Measurements from ENCODE around the gene TRIM24.
"Not testable (repeated sequence)": the region's sequence is repeated elsewhere in the genome, so short reads cannot be mapped to it uniquely, and the experiment has no call there.

The TRIM24 gene

DNA sequence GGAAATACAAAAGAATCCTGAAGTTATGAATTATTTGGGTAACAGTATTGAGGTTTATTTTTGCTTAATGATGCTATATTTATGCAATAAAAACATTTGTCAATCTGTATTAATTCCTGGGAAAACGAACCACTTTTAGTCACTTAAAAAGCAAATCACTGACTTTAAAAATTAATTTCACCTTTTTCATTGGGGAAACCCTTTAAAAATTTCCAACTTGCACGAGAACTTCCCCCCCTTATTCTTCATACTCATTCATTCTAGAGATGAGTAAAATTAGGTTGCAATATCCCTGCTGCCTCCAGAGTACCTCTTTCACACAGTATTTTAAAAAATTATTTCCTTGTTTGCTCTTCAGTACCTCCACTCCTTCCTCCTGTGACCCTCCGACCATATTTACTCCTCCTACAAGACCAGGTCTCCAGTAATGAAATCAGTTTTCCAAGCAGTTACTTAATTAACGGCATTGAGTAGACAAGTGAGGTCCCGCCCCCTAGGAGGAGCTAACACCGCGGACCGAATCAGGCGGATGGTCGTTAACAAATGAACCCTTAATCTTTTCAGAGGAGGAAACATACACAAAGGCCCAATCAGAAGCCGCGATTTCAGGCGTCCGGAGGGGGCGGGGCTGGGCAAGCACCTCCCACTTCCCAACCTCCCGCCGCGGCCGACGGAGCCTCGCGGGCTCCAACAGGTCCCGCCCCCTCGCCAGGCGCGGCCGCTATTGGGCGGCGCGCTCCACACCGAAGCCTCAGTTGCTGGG is 465 bp upstream of the TRIM24 start:
- DNase-seq (ENCODE audit: insufficient read length, low spot score) (peak; percentile 84), FAIRE-seq (peak; percentile 33)

DNA sequence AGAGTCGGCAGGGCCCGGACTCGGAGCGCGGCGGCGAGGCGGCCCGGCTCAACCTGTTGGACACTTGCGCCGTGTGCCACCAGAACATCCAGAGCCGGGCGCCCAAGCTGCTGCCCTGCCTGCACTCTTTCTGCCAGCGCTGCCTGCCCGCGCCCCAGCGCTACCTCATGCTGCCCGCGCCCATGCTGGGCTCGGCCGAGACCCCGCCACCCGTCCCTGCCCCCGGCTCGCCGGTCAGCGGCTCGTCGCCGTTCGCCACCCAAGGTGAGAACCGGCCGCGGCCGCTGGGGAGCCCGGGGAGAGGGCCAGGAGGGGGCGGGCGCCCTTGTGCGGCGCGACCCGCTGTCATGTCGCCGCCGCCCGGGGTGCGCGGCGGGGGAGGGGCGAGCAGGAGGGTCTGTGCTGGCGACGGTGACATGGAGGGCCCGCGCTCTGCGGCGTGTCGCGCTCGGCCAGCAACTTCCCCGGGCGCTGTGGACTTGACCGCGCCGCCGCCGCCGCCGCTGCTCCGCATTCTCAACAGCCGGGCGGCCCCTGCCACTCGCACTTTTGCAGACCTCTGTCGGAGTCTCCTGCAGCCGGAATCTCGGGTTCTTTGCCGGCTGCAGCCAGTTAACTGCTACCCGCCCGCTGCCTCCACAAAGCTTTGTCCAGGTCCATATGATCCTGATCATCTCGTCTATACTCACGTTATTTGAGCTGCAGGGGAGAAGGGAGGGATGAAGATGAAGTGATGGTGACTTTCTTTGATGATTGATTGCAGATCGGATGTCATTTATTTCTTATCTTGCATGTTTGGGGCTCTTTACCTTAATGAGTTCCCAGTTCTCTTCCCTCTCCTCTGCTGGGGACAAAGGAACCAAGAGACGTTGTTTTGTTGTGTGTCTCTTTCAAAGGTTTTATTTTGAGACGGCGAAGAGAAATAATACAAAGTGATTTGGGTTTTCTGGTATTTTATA is 869 bp downstream of the TRIM24 start:
- peak; percentile 21 for DNase-seq (ENCODE audit: insufficient read length, low spot score)
- no peak for FAIRE-seq

DNA sequence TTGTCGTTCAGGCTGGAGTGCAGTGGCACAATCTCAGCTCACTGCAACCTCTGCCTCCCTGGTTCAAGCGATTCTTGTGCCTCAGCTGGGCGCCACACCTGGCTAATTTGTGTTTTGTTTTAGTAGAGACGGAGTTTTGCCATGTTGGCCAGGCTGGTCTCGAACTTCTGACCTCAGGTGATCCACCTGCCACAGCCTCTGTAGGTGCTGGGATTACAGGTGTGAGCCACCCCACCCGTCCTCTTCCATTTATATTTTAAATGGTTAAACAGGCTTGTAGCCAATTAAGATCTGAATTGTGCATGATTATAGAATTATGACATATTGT is 3.2 kb downstream of the TRIM24 start:
- not testable (repeated sequence) for FAIRE-seq; DNase-seq (ENCODE audit: insufficient read length, low spot score)

DNA sequence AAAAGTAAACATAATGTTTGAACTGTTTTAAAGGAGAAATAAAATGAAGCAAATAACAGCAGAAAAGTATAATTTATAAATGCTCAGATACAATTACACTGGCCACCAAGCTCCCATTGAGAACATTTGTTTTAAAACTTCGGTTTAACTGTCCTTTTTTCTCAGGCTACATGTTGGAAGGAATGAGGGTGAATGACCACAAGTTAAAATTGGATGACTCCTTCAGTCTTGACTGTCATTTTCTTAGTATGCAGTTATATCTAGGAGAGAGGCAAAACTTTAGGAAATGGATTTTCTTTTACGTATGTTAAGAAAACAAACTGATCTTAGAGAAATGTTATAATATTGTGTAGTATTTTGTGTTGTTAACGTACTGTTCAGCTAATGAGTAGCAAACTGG is 5.0 kb downstream of the TRIM24 start:
- DNase-seq (ENCODE audit: insufficient read length, low spot score) (no peak), FAIRE-seq (no peak)

DNA sequence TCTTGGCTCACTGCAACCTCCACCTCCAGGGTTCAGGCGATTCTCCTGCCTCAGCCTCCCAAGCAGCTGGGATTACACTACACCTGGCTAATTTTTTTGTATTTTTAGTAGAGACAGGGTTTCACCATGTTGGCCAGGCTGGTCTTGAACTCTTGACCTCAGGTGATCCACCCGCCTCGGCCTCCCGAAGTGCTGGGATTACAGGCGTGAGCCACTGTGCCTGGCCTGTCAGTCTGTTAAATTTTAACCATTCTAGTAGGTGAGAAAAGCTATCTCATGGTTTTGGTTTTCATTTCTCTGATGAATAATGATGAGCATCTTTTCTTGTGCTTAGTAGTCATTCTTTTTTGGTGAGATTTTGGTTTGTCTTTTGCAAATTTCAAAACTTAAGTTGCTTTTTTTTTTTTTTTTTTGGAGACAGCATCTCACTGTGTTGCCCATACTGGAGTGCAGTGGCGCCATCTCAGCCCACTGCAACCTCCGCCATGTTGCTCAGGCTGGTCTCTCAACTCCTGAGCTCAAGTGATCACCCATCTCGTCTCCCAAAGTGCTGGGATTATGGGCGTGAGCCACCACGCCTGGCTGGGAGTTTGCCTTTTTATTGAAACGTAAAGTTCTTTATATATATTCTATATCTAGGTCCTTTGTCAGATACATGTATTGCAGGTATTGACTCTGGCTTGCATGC is 6.2 kb downstream of the TRIM24 start:
- not testable (repeated sequence) for FAIRE-seq

DNA sequence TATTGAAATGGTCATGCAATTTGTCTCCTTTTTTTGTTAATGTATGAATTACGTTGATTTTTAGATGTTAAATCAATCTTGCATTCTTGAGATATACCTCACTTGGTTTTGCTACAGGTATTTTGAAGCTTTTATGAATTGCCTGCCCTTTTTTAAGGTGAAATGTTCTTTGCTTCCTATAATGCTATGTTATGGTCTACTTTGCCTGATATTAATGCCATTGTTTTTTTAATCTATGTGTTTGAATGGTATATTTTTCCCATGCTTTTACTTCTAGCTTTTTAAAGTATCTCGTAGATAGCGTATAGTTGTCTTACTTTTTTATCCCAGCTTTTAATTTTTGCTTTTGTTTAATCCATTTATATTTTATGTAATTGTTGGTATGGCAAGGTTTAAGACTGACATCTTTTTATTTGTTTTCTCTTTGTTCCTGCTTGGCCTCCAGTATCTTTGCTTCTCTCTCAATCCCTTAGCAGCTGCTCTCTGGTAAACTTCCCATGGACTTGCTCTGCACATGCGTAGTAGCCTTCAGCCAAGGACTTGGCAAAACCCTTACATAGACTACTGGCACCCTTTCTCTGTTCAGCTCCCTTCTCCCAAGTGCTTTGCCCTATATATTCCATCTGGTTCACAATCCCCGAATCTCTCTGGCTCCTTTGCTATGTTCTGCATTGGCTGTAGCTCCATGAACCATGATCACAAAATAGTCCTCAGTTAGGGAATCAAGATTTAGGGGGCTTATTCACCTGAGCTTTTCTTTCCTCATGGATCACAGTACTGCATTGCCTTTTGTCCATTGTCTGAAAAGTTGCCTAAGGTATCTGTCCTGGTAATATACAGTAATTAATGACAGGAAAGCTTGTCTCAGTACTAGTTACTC is 8.4 kb downstream of the TRIM24 start:
- FAIRE-seq (no peak), DNase-seq (ENCODE audit: insufficient read length, low spot score) (no peak)

More for the DNA sequence above, 6.2 kb downstream of the TRIM24 start:
- DNase-seq (ENCODE audit: insufficient read length, low spot score) = not testable (repeated sequence)

DNA sequence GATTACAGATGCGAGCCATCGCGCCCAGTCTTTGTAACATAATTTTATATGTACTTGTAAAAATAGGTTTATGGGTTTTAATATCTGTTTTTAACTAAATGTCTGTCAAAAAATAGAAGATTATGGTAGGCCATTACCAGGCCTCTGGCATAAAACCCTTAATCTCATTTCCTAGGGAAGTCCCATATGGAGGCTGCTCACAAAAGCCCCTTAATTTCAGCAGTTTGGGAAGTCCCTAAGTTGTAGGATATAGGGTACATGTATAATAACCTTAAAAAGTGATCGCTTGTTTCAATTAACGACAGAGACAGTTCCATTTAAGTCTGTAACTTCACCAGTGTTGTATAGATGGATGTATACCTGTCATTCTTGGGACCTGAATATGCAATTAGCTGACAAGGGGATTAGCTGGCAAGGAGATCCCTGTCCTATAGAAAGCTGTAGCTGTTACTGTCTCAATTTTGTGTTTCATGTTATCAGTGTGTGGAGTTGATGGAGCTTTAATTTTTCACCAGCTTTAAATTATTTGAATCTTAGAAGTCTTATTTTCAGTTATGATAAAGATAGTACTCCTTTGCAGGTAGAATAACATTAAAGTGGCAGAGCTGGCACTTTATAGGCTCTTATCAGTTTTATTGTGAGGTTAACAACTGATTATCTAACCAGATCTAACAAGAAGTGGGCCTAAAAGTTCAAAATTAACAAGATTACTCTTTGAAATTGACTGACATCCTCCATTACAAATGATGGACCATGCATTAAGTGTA is 10.5 kb downstream of the TRIM24 start:
- FAIRE-seq (no peak), DNase-seq (ENCODE audit: insufficient read length, low spot score) (no peak)

DNA sequence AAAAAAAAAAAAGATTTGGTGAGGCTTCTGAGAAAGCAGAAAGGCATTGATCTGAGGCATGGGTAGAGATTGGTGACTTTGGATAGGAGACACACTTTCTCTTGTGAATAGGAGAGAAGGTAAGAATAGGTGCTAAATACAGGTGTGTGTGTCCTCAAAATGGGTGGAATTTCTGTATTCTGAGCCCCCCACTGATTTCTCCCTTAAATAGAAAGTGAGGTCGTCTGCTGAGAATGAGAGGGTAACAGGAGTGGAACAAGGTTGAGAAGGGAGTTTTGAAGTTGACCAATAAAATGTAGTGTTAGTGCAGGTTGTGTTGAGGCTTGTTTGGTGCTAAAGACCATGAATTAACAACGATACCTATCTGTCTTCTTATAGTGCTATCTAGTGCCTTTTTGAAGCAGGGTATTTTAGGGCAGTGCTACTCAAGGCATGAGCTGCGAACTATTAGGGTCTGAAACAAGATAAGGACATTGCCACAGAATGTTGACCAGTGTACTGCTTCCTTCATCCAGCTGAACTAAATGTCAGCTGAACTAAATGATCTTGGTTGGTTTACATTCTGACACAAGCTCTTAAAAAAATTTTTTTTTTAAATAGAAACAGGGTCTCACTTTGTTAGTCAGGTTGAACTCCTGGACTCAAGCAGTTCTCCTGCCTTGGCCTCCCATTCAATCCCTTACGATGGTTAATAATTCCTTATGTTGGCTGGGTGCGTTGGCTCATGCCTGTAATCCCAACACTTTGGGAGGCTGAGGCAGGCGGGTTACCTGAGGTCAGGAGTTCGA is 12.4 kb downstream of the TRIM24 start:
- DNase-seq (ENCODE audit: insufficient read length, low spot score) (no peak), FAIRE-seq (no peak)

DNA sequence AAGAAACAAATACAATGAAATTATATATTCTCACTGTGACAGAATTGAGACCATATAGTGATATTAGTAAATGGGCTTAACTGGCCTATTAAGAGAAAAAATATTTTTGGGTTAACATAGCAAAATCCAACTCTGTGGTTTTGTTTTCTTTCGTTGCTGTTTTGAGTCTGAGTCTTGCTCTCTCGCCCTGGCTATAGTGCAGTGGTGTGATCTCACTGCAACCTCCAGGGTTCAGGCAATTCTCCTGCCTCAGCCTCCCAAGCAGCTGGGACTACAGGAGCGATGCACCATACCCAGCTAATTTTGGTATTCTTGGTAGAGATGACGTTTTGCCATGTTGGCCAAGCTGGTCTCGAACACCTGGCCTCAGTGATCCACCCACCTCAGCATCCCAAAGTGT is 15.3 kb downstream of the TRIM24 start:
- no peak for FAIRE-seq
- no peak for DNase-seq (ENCODE audit: insufficient read length, low spot score)

DNA sequence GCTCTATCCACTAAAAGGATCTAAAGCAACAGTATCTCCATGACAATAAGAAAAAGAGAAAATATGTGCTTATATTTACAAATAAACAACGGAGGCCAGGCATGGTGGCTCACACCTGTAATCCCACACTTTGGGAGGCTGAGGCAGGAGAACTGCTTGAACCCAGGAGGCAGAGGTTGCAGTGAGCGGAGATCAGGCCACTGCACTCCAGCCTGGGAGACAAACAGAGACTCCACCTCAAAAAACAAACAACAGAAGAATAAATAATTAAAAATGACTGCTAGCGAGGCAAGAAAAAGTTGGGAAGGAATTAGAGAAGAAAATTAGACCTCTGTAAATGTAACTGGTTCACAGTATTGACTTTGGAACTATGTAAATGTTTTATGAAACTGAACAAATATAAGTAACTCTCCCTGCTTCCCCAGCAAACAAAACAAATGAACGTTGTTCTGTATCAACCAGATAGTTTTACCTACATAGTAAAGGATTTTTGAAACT is 17.1 kb downstream of the TRIM24 start:
- FAIRE-seq (no peak), DNase-seq (ENCODE audit: insufficient read length, low spot score) (no peak)

DNA sequence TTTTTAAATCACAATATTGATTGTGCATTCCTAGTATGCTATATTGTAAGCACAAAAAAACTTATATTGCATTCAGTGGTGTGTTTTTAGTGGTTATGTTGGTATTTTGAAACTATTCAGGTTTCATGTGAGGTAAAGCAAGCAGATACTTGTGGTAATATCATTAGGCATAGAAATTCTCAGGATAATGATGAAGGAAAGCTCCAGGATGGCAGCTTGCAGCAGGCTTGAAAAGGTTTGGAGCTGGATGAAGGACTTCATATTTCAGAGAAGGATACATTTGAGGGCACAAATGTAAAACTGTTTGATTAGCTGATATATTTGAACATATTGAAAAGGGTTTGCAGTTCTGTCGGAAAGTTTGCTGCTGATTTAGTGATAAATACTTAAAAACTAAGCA is 17.5 kb downstream of the TRIM24 start:
- DNase-seq (ENCODE audit: insufficient read length, low spot score) = no peak
- FAIRE-seq = no peak

DNA sequence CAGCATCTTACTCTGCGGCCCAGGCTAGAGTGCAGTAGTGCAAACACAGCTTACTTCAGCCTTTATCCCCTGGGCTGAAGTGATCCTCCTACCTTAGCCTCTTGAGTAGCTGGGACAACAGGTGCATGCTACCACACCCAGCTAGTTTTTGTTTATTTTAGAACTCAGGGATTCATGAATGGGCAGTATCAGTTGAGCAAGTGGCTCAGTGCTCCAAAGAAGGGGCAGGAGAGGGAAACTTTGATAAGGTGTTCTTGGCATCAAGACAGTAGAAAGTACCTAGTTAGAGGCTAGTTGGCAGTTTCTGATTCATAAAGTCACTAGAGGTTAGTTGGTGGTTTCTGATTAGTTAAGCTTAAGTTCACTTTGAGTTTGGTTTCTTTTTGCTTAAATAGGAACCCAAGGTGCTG is 18.4 kb downstream of the TRIM24 start:
- FAIRE-seq (no peak), DNase-seq (ENCODE audit: insufficient read length, low spot score) (no peak)

DNA sequence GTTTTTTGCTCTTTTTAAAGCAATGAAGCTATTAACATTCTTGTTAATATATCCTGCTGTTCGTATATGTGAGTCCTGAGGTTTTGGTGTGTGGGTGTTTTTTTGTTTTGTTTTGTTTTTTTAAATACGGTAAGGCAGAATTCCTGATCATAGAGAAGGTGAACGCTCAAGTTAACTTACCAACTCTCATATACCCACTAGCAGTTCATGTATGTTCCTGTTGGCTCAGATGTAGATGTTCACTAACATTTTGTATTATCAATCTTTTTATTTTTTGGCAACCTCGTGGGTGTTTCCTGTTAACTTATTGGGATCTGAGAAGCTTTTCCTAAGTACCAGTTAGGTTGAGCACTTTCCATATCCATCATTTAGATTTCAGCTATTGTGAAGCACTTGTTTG is 20.5 kb downstream of the TRIM24 start:
- DNase-seq (ENCODE audit: insufficient read length, low spot score) = no peak
- no peak for FAIRE-seq

DNA sequence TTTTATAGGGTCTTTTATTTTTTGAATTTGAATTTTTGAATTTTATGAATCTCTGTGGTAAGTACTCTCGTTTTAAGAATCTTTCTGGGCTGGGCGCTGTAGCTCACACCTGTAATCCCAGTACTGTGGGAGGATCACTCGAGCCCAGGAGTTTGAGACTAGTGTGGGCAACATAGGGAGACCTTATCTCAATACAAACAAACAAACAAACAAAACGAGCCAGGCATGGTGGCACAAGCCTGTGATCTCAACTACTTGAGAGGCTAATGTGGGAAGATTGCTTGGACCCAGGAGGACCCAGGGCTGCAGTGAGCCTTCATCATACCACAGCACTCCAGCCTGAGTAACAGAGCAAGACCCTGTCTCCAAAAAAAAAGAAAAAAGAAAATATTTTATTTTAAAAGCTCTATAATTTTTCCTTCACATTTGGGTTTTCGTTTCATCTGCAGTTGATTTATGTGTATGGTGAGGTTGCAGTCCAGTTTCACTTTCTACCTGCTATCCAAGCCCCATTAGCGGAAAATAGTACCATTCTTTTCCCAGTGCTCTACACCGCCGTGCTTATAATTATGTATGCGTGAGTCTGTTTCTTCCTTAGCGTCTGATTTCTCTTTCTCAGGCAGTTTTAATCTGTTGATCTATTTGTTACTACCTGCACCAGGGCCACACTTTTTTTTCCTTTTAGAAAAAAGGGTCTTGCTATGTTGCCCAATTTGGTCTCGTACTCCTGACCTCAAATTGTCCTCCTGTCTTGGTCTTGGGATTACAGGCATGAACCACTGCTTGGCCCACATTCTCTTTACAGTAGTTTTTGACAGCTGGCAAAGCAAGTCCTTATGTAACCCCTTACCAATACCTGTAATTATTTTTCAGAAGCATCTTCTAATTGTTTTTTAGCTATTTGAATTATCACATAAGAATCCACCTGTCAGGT is 21.7 kb downstream of the TRIM24 start:
- DNase-seq (ENCODE audit: insufficient read length, low spot score) = no peak
- no peak for FAIRE-seq

DNA sequence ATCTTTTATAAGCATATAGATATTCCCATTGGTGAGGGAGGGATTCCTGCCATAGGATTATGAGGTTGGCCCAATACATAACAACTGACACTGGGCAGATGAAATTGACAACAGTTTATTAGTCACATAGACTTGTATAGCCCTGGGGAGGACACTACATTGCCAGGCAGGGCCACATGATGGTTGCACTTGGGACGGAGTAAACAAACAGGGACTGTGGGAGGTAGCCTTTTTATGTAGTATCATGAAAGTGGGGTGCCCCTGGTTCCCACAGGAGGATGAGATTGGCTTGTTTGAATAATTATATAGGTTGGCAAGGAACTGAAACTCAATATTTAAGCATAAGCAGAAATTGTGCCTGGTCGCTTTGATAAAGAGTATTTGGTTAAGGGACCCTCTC is 23.5 kb downstream of the TRIM24 start:
- DNase-seq (ENCODE audit: insufficient read length, low spot score) (no peak), FAIRE-seq (no peak)

DNA sequence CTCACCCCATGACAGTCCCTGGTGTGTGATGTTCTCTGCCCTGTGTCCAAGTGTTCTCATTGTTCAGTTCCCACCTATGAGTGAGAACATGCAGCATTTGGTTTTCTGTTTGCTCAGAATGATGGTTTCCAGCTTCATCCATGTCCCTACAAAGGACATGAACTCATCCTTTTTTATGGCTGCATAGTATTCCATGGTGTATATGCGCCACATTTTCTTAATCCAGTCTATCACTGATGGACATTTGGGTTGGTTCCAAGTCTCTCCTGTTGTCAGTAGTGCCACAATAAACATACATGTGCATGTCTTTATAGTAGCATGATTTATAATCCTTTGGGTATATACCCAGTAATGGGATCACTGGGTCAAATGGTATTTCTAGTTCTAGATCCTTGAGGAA is 25.4 kb downstream of the TRIM24 start:
- FAIRE-seq; DNase-seq (ENCODE audit: insufficient read length, low spot score): not testable (repeated sequence)

DNA sequence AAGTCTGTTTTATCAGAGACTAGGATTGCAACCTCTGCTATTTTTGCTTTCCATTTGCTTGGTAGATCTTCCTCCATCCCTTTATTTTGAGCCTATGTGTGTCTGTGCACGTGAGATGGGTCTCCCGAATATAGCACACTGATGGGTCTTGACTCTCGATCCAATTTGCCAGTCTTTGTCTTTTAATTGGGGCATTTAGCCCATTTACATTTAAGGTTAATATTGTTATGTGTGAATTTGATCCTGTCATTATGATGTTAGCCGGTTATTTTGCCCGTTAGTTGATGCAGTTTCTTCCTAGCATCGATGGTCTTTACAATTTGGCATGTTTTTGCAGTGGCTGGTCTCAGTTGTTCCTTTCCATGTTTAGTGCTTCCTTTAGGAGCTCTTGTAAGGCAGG is 29.1 kb downstream of the TRIM24 start:
- FAIRE-seq; DNase-seq (ENCODE audit: insufficient read length, low spot score): not testable (repeated sequence)

All from HTR-8/SVneo (cell line).